HepG2 (cell line): ENCODE results near the gene DNAJB2.

ENCODE experiments used
- HMG20B ChIP-seq: conservative IDR thresholded peaks from 2 replicates; pipeline ENCODE4 v1.6.1; 2016; ENCODE audit warnings: missing genetic modification reagents, missing compliant biosample characterization
- RAD21 ChIP-seq: fragments of 450-650 bp; formaldehyde crosslinking; IDR thresholded peaks from 2 replicates; pipeline ENCODE4 v1.5.0; 2020; ENCODE audit warnings: mild to moderate bottlenecking

DNA sequence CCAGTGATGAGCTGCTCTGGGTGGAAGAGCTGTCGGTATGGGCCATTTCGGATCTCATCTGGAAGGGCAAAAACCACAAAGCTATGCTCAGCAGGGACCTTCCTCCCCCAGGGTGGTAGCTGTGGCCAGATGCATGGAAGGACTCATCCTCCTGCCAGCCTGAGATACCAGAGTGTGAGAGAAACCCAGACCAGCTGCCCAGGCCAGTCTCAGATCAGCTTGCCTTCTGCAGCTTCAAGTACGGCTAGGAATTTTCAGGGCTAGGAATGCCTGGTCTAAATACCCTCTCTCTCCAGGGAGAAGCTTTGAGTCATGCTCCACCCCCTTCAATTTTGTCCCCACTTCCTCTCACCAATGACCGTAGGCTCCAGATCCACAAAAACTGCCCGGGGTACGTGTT lies 27.5 kb upstream of the DNAJB2 start:
- no peak for TF ChIP-seq RAD21 (CRISPR knock-in tag)
- no peak for TF ChIP-seq HMG20B
